CD4-positive, alpha-beta T cell (primary cell): Measurements from ENCODE around the gene TFF1. TPM values are rescaled to one million over a fixed set of nuclear protein-coding genes. Genes with fewer than 3 reads are reported as not detected.

Source experiments
- ATAC-seq: fragments of 200-7000 bp; cut with Tn5 transposase; one replicate; pipeline ENCODE4 v1.10.0; 2022; ENCODE audit warnings: mild to moderate bottlenecking; ENCODE audit not compliant: poor library complexity
- CTCF ChIA-PET: fragments of 350-600 bp; sonication (Branson Sonifier 250); formaldehyde crosslinking; loops from one replicate; lab custom pipeline; 2021; ENCODE audit warnings: antibody characterized with exemption, inconsistent platforms; lab: Charles Lee
- POLR2A ChIA-PET: fragments of 350-600 bp; sonication (Branson Sonifier 250); formaldehyde crosslinking; loops from one replicate; lab custom pipeline; 2021; ENCODE audit warnings: antibody characterized with exemption, inconsistent platforms; lab: Charles Lee
- DNase-seq, 14 experiments: peaks; one replicate each; pipeline ENCODE4 v3.0.0-alpha.2; 2013 to 2020; ENCODE audit warnings: mixed read lengths in 2 of 14
- H3K27ac ChIP-seq, 2 donors: one replicate each; pipeline versions ENCODE4 v1.5.1 to v1.7.0; 2013; ENCODE audit warnings: low read length in 2 of 2, low read depth in 1 of 2, mild to moderate bottlenecking in 1 of 2
- H3K27me3 ChIP-seq, 2 experiments: 1 replicate in 1 of 2; 2 replicates in 1 of 2; pipeline versions ENCODE4 v1.6.1 to v1.7.0; 2013; ENCODE audit warnings: low read length in 2 of 2, control low read depth in 1 of 2, mild to moderate bottlenecking in 1 of 2, moderate library complexity in 1 of 2; ENCODE audit not compliant: insufficient read depth in 2 of 2, control insufficient read depth in 1 of 2
- H3K36me3 ChIP-seq: one replicate; pipeline ENCODE4 v1.6.1; 2013; ENCODE audit warnings: low read length, control low read depth; ENCODE audit not compliant: insufficient read depth
- H3K4me1 ChIP-seq: one replicate; pipeline ENCODE4 v1.6.1; 2013; ENCODE audit warnings: low read length, control low read depth; ENCODE audit not compliant: insufficient read depth
- H3K4me3 ChIP-seq: one replicate; pipeline ENCODE4 v1.5.1; 2013; ENCODE audit warnings: mild to moderate bottlenecking, low read length, moderate library complexity
- H3K9me3 ChIP-seq, 2 experiments: 1 replicate in 1 of 2; 2 replicates in 1 of 2; pipeline versions ENCODE4 v1.6.1 to v1.7.0; 2013; ENCODE audit warnings: low read length in 2 of 2, mild to moderate bottlenecking in 2 of 2, control low read depth in 1 of 2, moderate library complexity in 1 of 2; ENCODE audit not compliant: control insufficient read depth in 1 of 2, insufficient read depth in 1 of 2
- H3K27ac Mint-ChIP-seq: one replicate; pipeline ENCODE4 v1.8.0; 2020; ENCODE audit warnings: mixed read lengths
- H3K27me3 Mint-ChIP-seq: one replicate; pipeline ENCODE4 v1.8.0; 2021; ENCODE audit warnings: mixed read lengths
- H3K36me3 Mint-ChIP-seq: one replicate; pipeline ENCODE4 v1.8.0; 2021; ENCODE audit warnings: low read depth, mixed read lengths
- H3K4me1 Mint-ChIP-seq: one replicate; pipeline ENCODE4 v1.8.0; 2021; ENCODE audit warnings: low read depth, mixed read lengths
- H3K4me3 Mint-ChIP-seq: one replicate; pipeline ENCODE4 v1.8.0; 2020; ENCODE audit warnings: mild to moderate bottlenecking, mixed read lengths
- H3K9me3 Mint-ChIP-seq: one replicate; pipeline ENCODE4 v1.8.0; 2020; ENCODE audit warnings: mixed read lengths
- intact Hi-C, 2 experiments: fragments of 100-400 bp; cut with DNase I in 1 of 2; cut with micrococcal nuclease in 1 of 2; formaldehyde crosslinking; loops; one replicate each; pipeline versions ENCODE4 v1.15.1 to v1.9.0; 2023 to 2025; cut with DNase I, micrococcal nuclease
- total RNA-seq, 174 experiments: library from RNA in 2 of 174; stranded (reverse) in 2 of 174; gene quantifications; one replicate each; pipeline ENCODE4 v1.2.3 and lab custom pipeline; 2021 to 2026
- TF ChIP-seq, protein P1 (sequence below): fragments of 200-600 bp; IDR thresholded peaks from one replicate; pipeline ENCODE4 v1.8.0; 2022; ENCODE audit warnings: antibody characterized with exemption, mild to moderate bottlenecking

The TFF1 gene
- total RNA-seq, 2 experiments from 2014 or later: not detected

DNA sequence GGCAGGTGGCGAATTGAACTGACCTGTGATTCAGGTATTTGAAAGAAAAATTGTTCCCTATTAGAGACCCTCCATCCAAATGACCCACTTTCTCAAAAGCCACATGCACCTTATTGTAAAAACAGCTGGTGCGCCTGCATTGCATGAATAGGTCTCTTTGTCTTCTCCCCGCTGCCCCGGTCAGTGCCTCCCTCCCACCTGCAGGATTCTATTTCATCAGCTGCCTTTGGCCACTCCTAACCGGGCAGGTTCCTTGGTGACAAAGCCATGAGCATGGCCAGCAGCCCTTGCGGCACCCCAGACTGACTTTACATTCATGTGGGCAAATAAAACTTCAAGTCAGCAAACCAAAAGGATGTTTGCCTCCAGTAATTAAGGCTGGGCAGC, 23.1 kb upstream of the TFF1 start:
- H3K4me1 ChIP-seq: peaks cover 46% of the 10 kb centered on the region
- peaks cover 3% of the 10 kb centered on the region for H3K9me3 Mint-ChIP-seq
- no peak for ATAC-seq

DNA sequence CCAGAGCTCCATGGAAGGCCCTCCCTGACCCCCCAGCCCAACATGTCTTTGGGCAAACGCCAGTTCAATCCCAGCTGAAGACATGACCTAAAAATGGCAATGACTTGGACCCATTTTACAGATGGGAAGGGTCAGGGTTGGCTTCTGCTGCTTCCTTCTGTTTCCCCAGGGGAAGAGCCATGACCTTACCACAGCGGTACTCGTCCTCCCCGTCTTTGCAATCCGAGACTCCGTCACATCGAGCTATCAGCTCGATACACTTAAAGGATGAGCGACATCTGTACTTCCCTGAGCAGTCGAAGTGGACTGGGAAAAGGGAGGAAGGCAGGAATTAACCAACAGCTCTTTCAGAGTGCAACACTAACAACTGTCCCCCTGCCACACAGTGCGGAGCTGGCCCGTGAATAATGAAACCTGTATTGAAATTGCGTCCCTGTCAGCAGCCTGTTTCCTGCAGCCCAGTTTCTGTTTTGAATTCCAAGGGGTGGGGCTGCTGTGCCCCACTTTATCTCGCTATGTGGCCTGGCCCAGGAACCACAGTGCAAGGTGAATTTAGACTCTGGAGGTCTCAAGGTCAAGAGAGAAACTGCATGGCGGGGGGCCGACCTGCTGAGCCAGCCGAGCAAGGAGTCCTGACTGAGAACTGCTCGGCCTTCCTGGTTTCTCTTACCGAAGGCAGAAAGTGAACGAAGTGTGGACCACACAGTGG, 22.6 kb upstream of the TFF1 start:
- TF ChIP-seq, protein P1, sequence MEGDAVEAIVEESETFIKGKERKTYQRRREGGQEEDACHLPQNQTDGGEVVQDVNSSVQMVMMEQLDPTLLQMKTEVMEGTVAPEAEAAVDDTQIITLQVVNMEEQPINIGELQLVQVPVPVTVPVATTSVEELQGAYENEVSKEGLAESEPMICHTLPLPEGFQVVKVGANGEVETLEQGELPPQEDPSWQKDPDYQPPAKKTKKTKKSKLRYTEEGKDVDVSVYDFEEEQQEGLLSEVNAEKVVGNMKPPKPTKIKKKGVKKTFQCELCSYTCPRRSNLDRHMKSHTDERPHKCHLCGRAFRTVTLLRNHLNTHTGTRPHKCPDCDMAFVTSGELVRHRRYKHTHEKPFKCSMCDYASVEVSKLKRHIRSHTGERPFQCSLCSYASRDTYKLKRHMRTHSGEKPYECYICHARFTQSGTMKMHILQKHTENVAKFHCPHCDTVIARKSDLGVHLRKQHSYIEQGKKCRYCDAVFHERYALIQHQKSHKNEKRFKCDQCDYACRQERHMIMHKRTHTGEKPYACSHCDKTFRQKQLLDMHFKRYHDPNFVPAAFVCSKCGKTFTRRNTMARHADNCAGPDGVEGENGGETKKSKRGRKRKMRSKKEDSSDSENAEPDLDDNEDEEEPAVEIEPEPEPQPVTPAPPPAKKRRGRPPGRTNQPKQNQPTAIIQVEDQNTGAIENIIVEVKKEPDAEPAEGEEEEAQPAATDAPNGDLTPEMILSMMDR: no peak
- ChIA-PET CTCF (interaction anchor here (1.1 kb wide), 1 partner anchor 13 kb away, joined by 3 read pairs; no protein-coding TSS in a partner anchor), POLR2A (interaction anchor here (0.8 to 0.9 kb wide), 2 partner anchors 15 to 36 kb away, joined by 3 read pairs; partner anchors contain the start of gene UBASH3A)
- Histone ChIP-seq H3K27ac (no peak overlapping the region), H3K4me1 (peaks cover 47% of the 10 kb centered on the region), H3K27me3 (no peaks in the 10 kb centered on the region), H3K36me3 (no peaks in the 10 kb centered on the region), H3K9me3 (peaks cover 0 to 3% of the 10 kb centered on the region in 2 experiments), H3K4me3 (peak overlapping the region; percentile 13)
- intact Hi-C loops: loop anchor here in 1 of 2 experiments (2.0 kb wide), 1 partner anchor 26 kb away; no protein-coding TSS in a partner anchor
- DNase-seq (peak in 2 of 14 experiments; percentile 28 to 50), ATAC-seq (no peak)
- Mint-ChIP-seq H3K4me3 (no peak overlapping the region), H3K4me1 (peaks cover 80% of the 10 kb centered on the region), H3K36me3 (no peaks in the 10 kb centered on the region), H3K27me3 (no peaks in the 10 kb centered on the region), H3K27ac (no peak overlapping the region), H3K9me3 (peaks cover 3% of the 10 kb centered on the region)

More for the DNA sequence above, 23.1 kb upstream of the TFF1 start:
- ChIA-PET CTCF (no interaction called here), POLR2A (no interaction called here)
- Mint-ChIP-seq H3K36me3 (no peaks in the 10 kb centered on the region), H3K4me3 (no peak overlapping the region), H3K4me1 (peaks cover 75% of the 10 kb centered on the region), H3K27ac (peak overlapping the region; percentile 13), H3K27me3 (no peaks in the 10 kb centered on the region)
- Histone ChIP-seq H3K36me3 (no peaks in the 10 kb centered on the region), H3K27ac (no peak overlapping the region), H3K27me3 (no peaks in the 10 kb centered on the region), H3K9me3 (peaks cover 0 to 3% of the 10 kb centered on the region in 2 experiments), H3K4me3 (peak overlapping the region; percentile 13)
- intact Hi-C loops: loop anchor here in 1 of 2 experiments (2.0 kb wide), 1 partner anchor 27 kb away; no protein-coding TSS in a partner anchor
- DNase-seq: no peak
- TF ChIP-seq, protein P1: no peak

DNA sequence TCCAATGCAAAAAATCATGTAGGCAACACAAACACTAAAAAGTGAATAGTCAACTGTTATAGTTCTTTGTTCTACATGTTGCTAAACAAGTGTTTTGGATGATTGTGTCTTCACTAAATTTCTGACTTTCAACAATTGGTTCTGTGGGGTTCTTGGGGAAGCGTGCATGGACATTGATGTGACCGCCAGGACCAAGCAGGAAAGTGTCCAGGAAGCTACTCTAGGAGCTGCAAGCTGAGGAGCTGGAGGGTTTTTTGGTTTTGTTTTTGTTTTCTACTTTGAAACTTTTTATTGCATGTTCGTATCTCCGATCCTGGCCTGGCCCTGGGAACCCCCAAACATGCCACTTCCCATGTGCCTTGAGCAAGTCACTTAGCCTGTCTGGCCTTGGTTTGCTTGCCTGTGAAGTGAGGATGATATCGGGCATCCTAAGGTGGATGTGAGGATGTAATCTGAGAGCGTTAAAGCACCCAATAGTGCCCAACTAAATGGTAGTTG, 21.6 kb upstream of the TFF1 start:
- H3K9me3 ChIP-seq: peaks cover 0 to 9% of the 10 kb centered on the region in 2 experiments
- Mint-ChIP-seq H3K27ac (no peak overlapping the region), H3K4me3 (no peak overlapping the region), H3K27me3 (no peaks in the 10 kb centered on the region), H3K36me3 (no peaks in the 10 kb centered on the region), H3K9me3 (peaks cover 3% of the 10 kb centered on the region), H3K4me1 (peaks cover 74% of the 10 kb centered on the region)
- no peaks in the 10 kb centered on the region for H3K27me3 ChIP-seq
- H3K4me1 ChIP-seq: peaks cover 42% of the 10 kb centered on the region
- no peak overlapping the region for H3K4me3 ChIP-seq
- ATAC-seq (no peak), DNase-seq (peak in 1 of 14 experiments; percentile 24)
- POLR2A ChIA-PET: interaction anchor here (1.4 kb wide), 1 partner anchor 16 kb away, joined by 5 read pairs; the partner anchor contains the start of gene UBASH3A
- CTCF ChIA-PET: interaction anchor here (1.1 kb wide), 1 partner anchor 14 kb away, joined by 3 read pairs; no protein-coding TSS in a partner anchor
- no peak overlapping the region for H3K27ac ChIP-seq
- TF ChIP-seq, protein P1: no peak
- H3K36me3 ChIP-seq: no peaks in the 10 kb centered on the region
- intact Hi-C loops: loop anchor here in 1 of 2 experiments (2.0 kb wide), 1 partner anchor 25 kb away; no protein-coding TSS in a partner anchor
